Panc1 (cell line): ENCODE results near the gene MCTP1. TPM values are rescaled to one million over a fixed set of nuclear protein-coding genes. Genes with fewer than 3 reads are reported as not detected.

Experiments used
- ATAC-seq: fragments of 200-7000 bp; cut with Tn5 transposase; 2 replicates; pipeline ENCODE4 v1.9.1; 2020; ENCODE audit warnings: mild to moderate bottlenecking, moderate library complexity
- BruUV-seq: library from RNA; stranded (reverse); fragments of 400-500 nt; replicated peaks from 2 replicates; lab custom pipeline; 2021; lab: Mats Ljungman, UMichigan
- CTCF ChIA-PET: fragments of 300-600 bp; sonication (Branson Sonifier 250); formaldehyde crosslinking; loops from one replicate; lab custom pipeline; 2022; ENCODE audit warnings: antibody characterized with exemption; lab: Charles Lee
- POLR2A ChIA-PET: fragments of 300-600 bp; sonication (Branson Sonifier 250); formaldehyde crosslinking; loops from one replicate; lab custom pipeline; 2022; ENCODE audit warnings: antibody characterized with exemption; lab: Charles Lee
- DNase-seq: peaks from one replicate; pipeline ENCODE4 v3.0.0-alpha.2; 2010; ENCODE audit warnings: low read depth, low spot score
- H3K27ac ChIP-seq: 2 replicates; pipeline ENCODE4 v1.5.1; 2011; ENCODE audit warnings: mild to moderate bottlenecking, low read length, inconsistent platforms
- H3K27me3 ChIP-seq: fragments of 200-500 bp; sonication (Bioruptor generic); 2 replicates; pipeline ENCODE4 v1.6.0; 2014; ENCODE audit warnings: low read length, inconsistent platforms; ENCODE audit not compliant: control insufficient read depth, insufficient read depth
- H3K36me3 ChIP-seq: fragments of 200-500 bp; sonication (Bioruptor generic); 2 replicates; pipeline ENCODE4 v1.5.1; 2014; ENCODE audit warnings: inconsistent platforms, mild to moderate bottlenecking, low read length, moderate library complexity; ENCODE audit not compliant: control insufficient read depth, insufficient read depth
- H3K4me1 ChIP-seq: 2 replicates; pipeline ENCODE4 v1.5.1; 2011; ENCODE audit warnings: inconsistent platforms, mild to moderate bottlenecking, low read length, moderate library complexity; ENCODE audit not compliant: control insufficient read depth, insufficient read depth
- H3K4me3 ChIP-seq, 2 experiments: 2 replicates each; pipeline ENCODE4 v1.5.1; 2011 to 2012; ENCODE audit warnings: low read depth in 2 of 2, low read length in 2 of 2, mild to moderate bottlenecking in 2 of 2, inconsistent platforms in 1 of 2, moderate library complexity in 1 of 2
- H3K9me3 ChIP-seq: fragments of 200-500 bp; sonication (Bioruptor generic); 2 replicates; pipeline ENCODE4 v1.5.1; 2014; ENCODE audit warnings: low read depth, mild to moderate bottlenecking, inconsistent platforms, low read length, moderate library complexity; ENCODE audit not compliant: control insufficient read depth, insufficient read depth
- POLR2AphosphoS5 ChIP-seq: IDR thresholded peaks from 2 replicates; pipeline ENCODE4 v1.6.1; 2012; ENCODE audit warnings: mild to moderate bottlenecking, low read depth, low read length, moderate library complexity
- REST ChIP-seq, 2 experiments: IDR thresholded peaks; 2 replicates each; pipeline ENCODE4 v1.6.1; 2011 to 2012; ENCODE audit warnings: low read depth in 2 of 2, control low read depth in 1 of 2, low read length in 1 of 2, mild to moderate bottlenecking in 1 of 2, moderate library complexity in 1 of 2; ENCODE audit not compliant: insufficient read depth in 1 of 2
- SIN3A ChIP-seq: IDR thresholded peaks from 2 replicates; pipeline ENCODE4 v1.6.1; 2012; ENCODE audit warnings: low read depth, mild to moderate bottlenecking, low read length, moderate library complexity, borderline replicate concordance; ENCODE audit not compliant: insufficient read depth
- TCF7L2 ChIP-seq: IDR thresholded peaks from 2 replicates; pipeline ENCODE4 v1.6.1; 2011; ENCODE audit warnings: mild to moderate bottlenecking, low read depth, low read length, inconsistent platforms
- in situ Hi-C: cut with HindIII; loops from 2 replicates; pipeline ENCODE4 v1.10.0; 2016; ENCODE audit warnings: low sequenced_read_pairs, low pct_unique_long_range_greater_than_20kb
- intact Hi-C: fragments of 100-400 bp; cut with micrococcal nuclease; formaldehyde crosslinking; loops from one replicate; pipeline ENCODE4 v1.10.0; 2022; ENCODE audit not compliant: unreplicated experiment
- total RNA-seq: library from RNA; stranded (reverse); gene quantifications from one replicate; pipeline ENCODE4 v1.2.1, GENCODE V29; 2021; ENCODE audit not compliant: unreplicated experiment
- TF ChIP-seq, protein P1 (sequence below): fragments of 450-650 bp; IDR thresholded peaks from 2 replicates; pipeline ENCODE4 v1.5.1; 2017; ENCODE audit warnings: mild to moderate bottlenecking

MCTP1 gene
- total RNA-seq, 1 experiment from 2014 or later = 39.8 TPM

- H3K4me1 ChIP-seq = no peaks in the 10 kb centered on the region
- no peak overlapping the region for H3K4me3 ChIP-seq
- ATAC-seq = no peak
- DNase-seq = no peak
- ChIA-PET CTCF (no interaction called here), POLR2A (no interaction called here)
- BruUV-seq = no TSS peak
- H3K36me3 ChIP-seq = no peaks in the 10 kb centered on the region
- no peak overlapping the region for H3K27ac ChIP-seq
- in situ Hi-C loops (no loop called here), intact Hi-C loops (no loop called here)
- TF ChIP-seq SIN3A = no peak
- TF ChIP-seq TCF7L2 = no peak
- no peak for TF ChIP-seq POLR2AphosphoS5
- H3K27me3 ChIP-seq = peaks cover 12% of the 10 kb centered on the region
- H3K9me3 ChIP-seq = no peaks in the 10 kb centered on the region
Observed at GRCh38 chr5:95304711-95305110, 19.8 kb upstream of the MCTP1 start.

GRCh38 chr5:95298651-95299050 is 13.8 kb upstream of the MCTP1 start:
- ChIA-PET POLR2A (no interaction called here), CTCF (no interaction called here)
- Histone ChIP-seq H3K27ac (no peak overlapping the region), H3K4me1 (no peaks in the 10 kb centered on the region), H3K36me3 (no peaks in the 10 kb centered on the region), H3K9me3 (no peaks in the 10 kb centered on the region), H3K4me3 (no peak overlapping the region), H3K27me3 (peaks cover 22% of the 10 kb centered on the region)
- intact Hi-C loops (no loop called here), in situ Hi-C loops (no loop called here)
- DNase-seq (no peak), ATAC-seq (no peak)
- no TSS peak for BruUV-seq
- TF ChIP-seq POLR2AphosphoS5 (no peak), REST (IDR thresholded peaks at IDR 0.05; ENCODE audit: insufficient read depth in 1 of 2, low read depth in 2 of 2, low read length in 1 of 2) (no peak), SIN3A (no peak), TCF7L2 (no peak)
- TF ChIP-seq, protein P1, sequence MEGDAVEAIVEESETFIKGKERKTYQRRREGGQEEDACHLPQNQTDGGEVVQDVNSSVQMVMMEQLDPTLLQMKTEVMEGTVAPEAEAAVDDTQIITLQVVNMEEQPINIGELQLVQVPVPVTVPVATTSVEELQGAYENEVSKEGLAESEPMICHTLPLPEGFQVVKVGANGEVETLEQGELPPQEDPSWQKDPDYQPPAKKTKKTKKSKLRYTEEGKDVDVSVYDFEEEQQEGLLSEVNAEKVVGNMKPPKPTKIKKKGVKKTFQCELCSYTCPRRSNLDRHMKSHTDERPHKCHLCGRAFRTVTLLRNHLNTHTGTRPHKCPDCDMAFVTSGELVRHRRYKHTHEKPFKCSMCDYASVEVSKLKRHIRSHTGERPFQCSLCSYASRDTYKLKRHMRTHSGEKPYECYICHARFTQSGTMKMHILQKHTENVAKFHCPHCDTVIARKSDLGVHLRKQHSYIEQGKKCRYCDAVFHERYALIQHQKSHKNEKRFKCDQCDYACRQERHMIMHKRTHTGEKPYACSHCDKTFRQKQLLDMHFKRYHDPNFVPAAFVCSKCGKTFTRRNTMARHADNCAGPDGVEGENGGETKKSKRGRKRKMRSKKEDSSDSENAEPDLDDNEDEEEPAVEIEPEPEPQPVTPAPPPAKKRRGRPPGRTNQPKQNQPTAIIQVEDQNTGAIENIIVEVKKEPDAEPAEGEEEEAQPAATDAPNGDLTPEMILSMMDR = no peak

DNA sequence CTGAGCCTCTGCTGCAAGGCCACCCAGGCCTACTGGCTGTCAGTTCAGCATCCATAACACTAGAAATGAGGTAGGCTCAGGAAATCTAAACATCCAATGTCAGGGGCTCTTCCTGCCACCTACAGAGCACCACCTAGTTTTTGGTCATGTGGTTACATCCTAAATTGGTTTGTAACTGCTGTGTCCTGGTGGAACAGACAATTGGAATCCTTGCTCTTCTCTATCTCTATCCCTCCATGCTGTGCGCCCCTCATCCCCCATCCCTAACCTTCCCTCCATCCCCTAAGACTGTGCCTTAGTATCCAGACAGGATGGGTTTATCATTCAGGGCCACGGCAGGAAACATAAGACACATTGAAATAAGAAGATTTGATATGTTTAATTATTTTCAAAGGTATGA is 11.4 kb upstream of the MCTP1 start:
- intact Hi-C loops (no loop called here), in situ Hi-C loops (no loop called here)
- no peak overlapping the region for H3K4me3 ChIP-seq
- no TSS peak for BruUV-seq
- CTCF ChIA-PET = no interaction called here
- H3K4me1 ChIP-seq = no peaks in the 10 kb centered on the region
- H3K27ac ChIP-seq = no peak overlapping the region
- H3K36me3 ChIP-seq = no peaks in the 10 kb centered on the region
- H3K9me3 ChIP-seq = no peaks in the 10 kb centered on the region
- H3K27me3 ChIP-seq = peaks cover 31% of the 10 kb centered on the region
- POLR2A ChIA-PET = no interaction called here
- TF ChIP-seq TCF7L2 = no peak
- TF ChIP-seq, protein P1 = no peak
- no peak for TF ChIP-seq REST (IDR thresholded peaks at IDR 0.05; ENCODE audit: insufficient read depth in 1 of 2, low read depth in 2 of 2, low read length in 1 of 2)
- no peak for TF ChIP-seq POLR2AphosphoS5
- TF ChIP-seq SIN3A = no peak
- ATAC-seq (no peak), DNase-seq (no peak)
